ENCODE data around the gene HDGF. TPM values are rescaled to one million over a fixed set of nuclear protein-coding genes. Genes with fewer than 3 reads are reported as not detected.

HDGF gene
- total RNA-seq, 1 donor, result 177 TPM

DNA sequence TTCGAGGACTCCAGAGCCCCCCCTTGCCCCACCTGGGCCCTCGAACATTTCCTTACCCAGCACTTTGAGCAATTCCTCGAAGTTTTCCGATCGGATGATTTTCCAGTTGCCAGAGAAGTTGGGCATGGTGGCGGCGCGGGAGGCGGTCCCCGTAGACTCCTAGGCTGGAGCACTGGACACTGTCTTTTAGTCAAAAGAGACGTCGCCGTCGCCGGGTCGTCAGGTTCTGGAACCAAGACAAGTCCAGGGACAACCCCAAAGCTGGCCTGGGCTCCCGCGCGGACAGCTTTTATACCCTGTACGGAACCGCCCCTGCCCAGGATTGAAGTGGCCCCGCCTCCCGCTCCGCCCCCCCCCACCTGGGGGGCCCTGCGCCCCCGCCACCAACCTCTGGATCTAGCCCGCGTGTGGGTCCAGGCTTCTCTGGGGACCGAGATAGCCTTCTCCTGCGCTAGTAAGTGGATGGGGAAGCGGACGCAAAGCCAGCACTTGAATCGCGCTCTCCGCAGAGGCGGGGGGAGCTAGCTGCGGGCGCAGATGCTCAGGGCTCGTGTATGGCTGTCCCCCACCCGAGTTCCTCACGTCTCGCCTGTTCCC is 46.1 kb downstream of the HDGF start, which contains the start of gene CRABP2:
Gene CRABP2, minus strand, starts transcription at position 263 of the 597 bp plus-strand sequence. Its CDS starts 137 bp downstream, at position 126.
- Histone ChIP-seq H3K4me2 (ENCODE audit: insufficient read depth, low read length) (peak within 1 kb of the TSS; percentile 94), H3K27me3 (ENCODE audit: insufficient read depth, low read length) (no peaks in the 10 kb centered on the region), H3K4me3 (ENCODE audit: insufficient read depth, low read length) (peak within 1 kb of the TSS; percentile 66), H3K4me1 (ENCODE audit: insufficient read depth, low read length) (peaks cover 49% of the 10 kb centered on the region), H3K27ac (ENCODE audit: low read depth, low read length) (no peak within 1 kb of the TSS), H2AFZ (ENCODE audit: low read length) (peak within 1 kb of the TSS; percentile 85), H3K36me3 (ENCODE audit: insufficient read depth, low read length) (no peaks in the 10 kb centered on the region), H3K79me2 (ENCODE audit: insufficient read depth, low read length) (no peaks in the 10 kb centered on the region), H3K9me3 (ENCODE audit: low read depth, low read length) (no peaks in the 10 kb centered on the region), H4K20me1 (ENCODE audit: insufficient read depth, low read length) (no peaks in the 10 kb centered on the region)
- TF ChIP-seq, protein P1, sequence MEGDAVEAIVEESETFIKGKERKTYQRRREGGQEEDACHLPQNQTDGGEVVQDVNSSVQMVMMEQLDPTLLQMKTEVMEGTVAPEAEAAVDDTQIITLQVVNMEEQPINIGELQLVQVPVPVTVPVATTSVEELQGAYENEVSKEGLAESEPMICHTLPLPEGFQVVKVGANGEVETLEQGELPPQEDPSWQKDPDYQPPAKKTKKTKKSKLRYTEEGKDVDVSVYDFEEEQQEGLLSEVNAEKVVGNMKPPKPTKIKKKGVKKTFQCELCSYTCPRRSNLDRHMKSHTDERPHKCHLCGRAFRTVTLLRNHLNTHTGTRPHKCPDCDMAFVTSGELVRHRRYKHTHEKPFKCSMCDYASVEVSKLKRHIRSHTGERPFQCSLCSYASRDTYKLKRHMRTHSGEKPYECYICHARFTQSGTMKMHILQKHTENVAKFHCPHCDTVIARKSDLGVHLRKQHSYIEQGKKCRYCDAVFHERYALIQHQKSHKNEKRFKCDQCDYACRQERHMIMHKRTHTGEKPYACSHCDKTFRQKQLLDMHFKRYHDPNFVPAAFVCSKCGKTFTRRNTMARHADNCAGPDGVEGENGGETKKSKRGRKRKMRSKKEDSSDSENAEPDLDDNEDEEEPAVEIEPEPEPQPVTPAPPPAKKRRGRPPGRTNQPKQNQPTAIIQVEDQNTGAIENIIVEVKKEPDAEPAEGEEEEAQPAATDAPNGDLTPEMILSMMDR (IDR thresholded peaks at IDR 0.05; ENCODE audit: extremely low read depth, low read depth, low read length), result no peak
- DNase-seq (ENCODE audit: insufficient read length, low spot score, missing footprints), result no peak

DNA sequence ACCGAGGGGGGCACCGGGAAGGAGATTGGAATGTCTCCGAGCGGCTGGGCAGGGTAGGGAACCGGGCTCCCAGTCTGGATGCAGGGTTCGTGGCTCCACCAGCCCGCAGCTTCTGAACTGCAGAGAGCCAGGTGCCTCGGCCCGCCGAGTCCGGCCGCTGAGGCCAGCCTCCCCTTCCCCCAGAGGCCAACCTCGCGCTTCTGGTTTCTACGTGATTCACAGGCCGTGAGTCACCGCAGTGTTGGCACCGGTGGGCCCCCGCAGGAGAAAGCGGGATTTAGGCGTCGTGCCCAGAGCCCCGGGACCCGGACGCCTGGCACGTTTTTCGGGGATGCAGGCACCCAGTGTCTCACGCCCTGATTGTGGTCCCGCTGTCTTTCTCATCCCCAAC is 46.5 kb downstream of the HDGF start:
- H3K4me2 ChIP-seq (ENCODE audit: insufficient read depth, low read length), result peak overlapping the region; percentile 94
- peak overlapping the region; percentile 22 for H2AFZ ChIP-seq (ENCODE audit: low read length)
- no peaks in the 10 kb centered on the region for H3K79me2 ChIP-seq (ENCODE audit: insufficient read depth, low read length)
- no peaks in the 10 kb centered on the region for H3K9me3 ChIP-seq (ENCODE audit: low read depth, low read length)
- TF ChIP-seq, protein P1 (IDR thresholded peaks at IDR 0.05; ENCODE audit: extremely low read depth, low read depth, low read length), result no peak
- peak; percentile 96 for DNase-seq (ENCODE audit: insufficient read length, low spot score, missing footprints)
- H3K4me1 ChIP-seq (ENCODE audit: insufficient read depth, low read length), result peaks cover 44% of the 10 kb centered on the region
- H3K36me3 ChIP-seq (ENCODE audit: insufficient read depth, low read length), result no peaks in the 10 kb centered on the region
- H4K20me1 ChIP-seq (ENCODE audit: insufficient read depth, low read length), result no peaks in the 10 kb centered on the region
- H3K27me3 ChIP-seq (ENCODE audit: insufficient read depth, low read length), result no peaks in the 10 kb centered on the region
- no peak overlapping the region for H3K27ac ChIP-seq (ENCODE audit: low read depth, low read length)
- peak overlapping the region; percentile 66 for H3K4me3 ChIP-seq (ENCODE audit: insufficient read depth, low read length)

DNA sequence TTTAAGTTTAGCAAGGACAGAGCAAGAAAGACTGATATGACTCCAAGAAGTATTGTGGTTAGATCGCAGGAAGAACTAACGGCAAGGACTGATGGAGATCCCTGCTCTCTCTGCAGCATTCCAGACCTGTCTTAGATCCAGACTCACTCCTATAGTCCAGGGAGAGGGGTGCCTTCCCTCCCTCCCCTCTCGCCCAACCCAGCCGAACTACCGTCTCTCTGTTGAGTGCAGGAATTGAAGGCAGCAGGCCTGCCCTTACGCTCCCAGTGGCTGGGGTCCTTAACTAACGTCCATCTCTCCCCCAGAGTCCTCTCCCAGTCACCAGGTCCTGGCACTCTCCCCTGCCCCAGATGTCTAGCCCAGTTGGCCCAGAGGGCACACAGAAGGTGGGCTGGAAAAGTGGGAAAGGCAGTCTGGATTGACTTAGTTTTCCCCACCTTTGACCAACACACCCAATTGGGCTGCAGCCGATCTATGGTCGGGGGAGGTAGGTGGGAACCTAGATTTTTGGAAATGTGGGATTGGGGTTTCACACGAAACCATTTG is 47.2 kb downstream of the HDGF start:
- Histone ChIP-seq H3K79me2 (ENCODE audit: insufficient read depth, low read length) (no peaks in the 10 kb centered on the region), H4K20me1 (ENCODE audit: insufficient read depth, low read length) (no peaks in the 10 kb centered on the region), H3K27me3 (ENCODE audit: insufficient read depth, low read length) (no peaks in the 10 kb centered on the region), H3K4me2 (ENCODE audit: insufficient read depth, low read length) (peak overlapping the region; percentile 94), H2AFZ (ENCODE audit: low read length) (no peak overlapping the region), H3K36me3 (ENCODE audit: insufficient read depth, low read length) (no peaks in the 10 kb centered on the region), H3K4me1 (ENCODE audit: insufficient read depth, low read length) (peaks cover 37% of the 10 kb centered on the region), H3K27ac (ENCODE audit: low read depth, low read length) (no peak overlapping the region), H3K4me3 (ENCODE audit: insufficient read depth, low read length) (peak overlapping the region; percentile 66), H3K9me3 (ENCODE audit: low read depth, low read length) (no peaks in the 10 kb centered on the region)
- no peak for DNase-seq (ENCODE audit: insufficient read length, low spot score, missing footprints)
- TF ChIP-seq, protein P1 (IDR thresholded peaks at IDR 0.05; ENCODE audit: extremely low read depth, low read depth, low read length), result no peak

DNA sequence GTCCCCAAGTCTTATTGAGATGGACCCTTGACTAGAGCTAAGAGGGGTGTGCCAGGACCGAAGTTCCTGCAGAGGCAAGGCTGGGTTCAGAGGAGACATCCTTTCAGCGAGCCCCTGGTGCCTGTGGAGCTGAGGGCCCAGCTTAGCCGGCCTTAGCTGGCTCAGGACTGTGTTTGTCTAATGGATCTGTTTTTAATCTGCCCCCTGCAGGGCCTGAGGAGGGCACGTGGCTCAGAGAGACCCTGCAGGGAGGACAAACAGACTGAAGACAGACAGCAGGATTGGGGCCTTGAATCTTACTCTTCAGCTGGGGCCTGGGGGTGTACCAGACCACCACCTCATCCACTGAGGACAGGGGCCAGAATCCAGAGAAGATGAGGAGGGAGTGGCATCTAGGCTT is 47.7 kb downstream of the HDGF start:
- H3K79me2 ChIP-seq (ENCODE audit: insufficient read depth, low read length), result no peaks in the 10 kb centered on the region
- H2AFZ ChIP-seq (ENCODE audit: low read length), result no peak overlapping the region
- TF ChIP-seq, protein P1 (IDR thresholded peaks at IDR 0.05; ENCODE audit: extremely low read depth, low read depth, low read length), result no peak
- H3K36me3 ChIP-seq (ENCODE audit: insufficient read depth, low read length), result no peaks in the 10 kb centered on the region
- DNase-seq (ENCODE audit: insufficient read length, low spot score, missing footprints), result no peak
- no peak overlapping the region for H3K4me2 ChIP-seq (ENCODE audit: insufficient read depth, low read length)
- H3K27ac ChIP-seq (ENCODE audit: low read depth, low read length), result no peak overlapping the region
- no peak overlapping the region for H3K4me3 ChIP-seq (ENCODE audit: insufficient read depth, low read length)
- H3K9me3 ChIP-seq (ENCODE audit: low read depth, low read length), result no peaks in the 10 kb centered on the region
- H3K27me3 ChIP-seq (ENCODE audit: insufficient read depth, low read length), result no peaks in the 10 kb centered on the region
- H4K20me1 ChIP-seq (ENCODE audit: insufficient read depth, low read length), result no peaks in the 10 kb centered on the region
- peaks cover 36% of the 10 kb centered on the region for H3K4me1 ChIP-seq (ENCODE audit: insufficient read depth, low read length)

Measured in osteoblast (primary cell).